ENCODE results near the gene BCO2. TPM values are rescaled to one million over a fixed set of nuclear protein-coding genes. Genes with fewer than 3 reads are reported as not detected.

The BCO2 gene
- total RNA-seq, 1 experiment from 2014 or later, result 2.5 TPM

DNA sequence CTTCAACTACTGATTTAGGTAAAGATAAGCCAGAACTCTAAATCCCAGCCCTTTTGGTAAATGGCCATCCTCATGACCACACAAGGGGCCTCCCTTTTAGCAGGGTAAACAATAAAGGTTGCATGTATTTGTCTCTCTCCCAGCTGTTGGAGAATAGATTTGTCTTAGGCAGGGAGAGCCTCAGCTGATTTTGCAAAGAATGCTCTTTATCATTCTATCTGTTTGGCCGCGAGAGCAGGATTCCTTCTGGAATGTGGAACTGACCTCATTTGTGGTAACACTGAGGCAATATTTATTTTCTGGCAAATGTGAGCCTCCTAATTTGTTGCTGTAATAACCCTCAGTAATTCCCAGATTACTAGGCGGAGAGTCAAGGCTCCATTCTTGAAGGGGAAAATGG, 66.2 kb downstream of the BCO2 start:
- Histone ChIP-seq H3K4me3 (ENCODE audit: low read depth, low read length, poor library complexity, severe bottlenecking) (no peak overlapping the region), H3K27me3 (replicated peaks; ENCODE audit: insufficient read depth, low read depth, low read length, poor library complexity) (no peaks in the 10 kb centered on the region), H3K36me3 (ENCODE audit: insufficient read depth, low read length, poor library complexity, severe bottlenecking) (peaks cover 18% of the 10 kb centered on the region), H3K9me3 (ENCODE audit: low read depth, low read length, poor library complexity, severe bottlenecking) (no peaks in the 10 kb centered on the region), H3K4me1 (ENCODE audit: insufficient read depth, low read length, poor library complexity, severe bottlenecking) (no peaks in the 10 kb centered on the region), H3K27ac (ENCODE audit: low read depth, low read length, poor library complexity, severe bottlenecking) (no peak overlapping the region)
- BruUV-seq (replicated peaks), result no TSS peak
- intact Hi-C loops (cut with micrococcal nuclease; ENCODE audit: unreplicated experiment), result no loop called here
- no peak for TF ChIP-seq EZH2 (IDR thresholded peaks at IDR 0.05; ENCODE audit: borderline replicate concordance, low read depth, low read length, poor library complexity, severe bottlenecking)
- TF ChIP-seq, protein P1, sequence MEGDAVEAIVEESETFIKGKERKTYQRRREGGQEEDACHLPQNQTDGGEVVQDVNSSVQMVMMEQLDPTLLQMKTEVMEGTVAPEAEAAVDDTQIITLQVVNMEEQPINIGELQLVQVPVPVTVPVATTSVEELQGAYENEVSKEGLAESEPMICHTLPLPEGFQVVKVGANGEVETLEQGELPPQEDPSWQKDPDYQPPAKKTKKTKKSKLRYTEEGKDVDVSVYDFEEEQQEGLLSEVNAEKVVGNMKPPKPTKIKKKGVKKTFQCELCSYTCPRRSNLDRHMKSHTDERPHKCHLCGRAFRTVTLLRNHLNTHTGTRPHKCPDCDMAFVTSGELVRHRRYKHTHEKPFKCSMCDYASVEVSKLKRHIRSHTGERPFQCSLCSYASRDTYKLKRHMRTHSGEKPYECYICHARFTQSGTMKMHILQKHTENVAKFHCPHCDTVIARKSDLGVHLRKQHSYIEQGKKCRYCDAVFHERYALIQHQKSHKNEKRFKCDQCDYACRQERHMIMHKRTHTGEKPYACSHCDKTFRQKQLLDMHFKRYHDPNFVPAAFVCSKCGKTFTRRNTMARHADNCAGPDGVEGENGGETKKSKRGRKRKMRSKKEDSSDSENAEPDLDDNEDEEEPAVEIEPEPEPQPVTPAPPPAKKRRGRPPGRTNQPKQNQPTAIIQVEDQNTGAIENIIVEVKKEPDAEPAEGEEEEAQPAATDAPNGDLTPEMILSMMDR (conservative IDR thresholded peaks at IDR 0.05; ENCODE audit: low read depth, low read length), result no peak
- CTCF ChIA-PET, result no interaction called here
- POLR2A ChIA-PET (ENCODE audit: low non-redundant PET), result no interaction called here
- DNase-seq (ENCODE audit: low spot score), result no peak

DNA sequence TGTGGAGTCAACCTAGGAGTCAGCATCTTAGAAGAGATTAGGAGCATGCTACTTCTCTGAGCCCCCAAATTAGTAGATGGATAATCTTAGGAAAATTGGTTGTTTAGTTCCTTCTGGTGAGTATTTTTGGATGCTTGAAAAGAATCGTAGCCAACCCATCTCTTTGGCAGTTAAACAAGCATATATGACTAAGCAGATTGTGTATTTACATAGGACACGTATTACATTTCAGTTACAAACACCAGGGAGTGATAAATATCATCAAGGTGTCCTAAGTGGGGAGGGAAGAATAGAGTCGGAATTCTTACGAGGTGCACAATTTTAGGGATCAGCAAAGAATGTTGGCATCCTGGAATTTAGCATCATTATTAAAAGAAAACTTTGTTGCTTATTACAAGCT, 71.9 kb downstream of the BCO2 start:
- Histone ChIP-seq H3K9me3 (ENCODE audit: low read depth, low read length, poor library complexity, severe bottlenecking) (no peaks in the 10 kb centered on the region), H3K4me3 (ENCODE audit: low read depth, low read length, poor library complexity, severe bottlenecking) (no peak overlapping the region), H3K4me1 (ENCODE audit: insufficient read depth, low read length, poor library complexity, severe bottlenecking) (peaks cover 12% of the 10 kb centered on the region), H3K36me3 (ENCODE audit: insufficient read depth, low read length, poor library complexity, severe bottlenecking) (no peaks in the 10 kb centered on the region), H3K27ac (ENCODE audit: low read depth, low read length, poor library complexity, severe bottlenecking) (no peak overlapping the region), H3K27me3 (replicated peaks; ENCODE audit: insufficient read depth, low read depth, low read length, poor library complexity) (no peaks in the 10 kb centered on the region)
- POLR2A ChIA-PET (ENCODE audit: low non-redundant PET), result no interaction called here
- intact Hi-C loops (cut with micrococcal nuclease; ENCODE audit: unreplicated experiment), result no loop called here
- BruUV-seq (replicated peaks), result no TSS peak
- CTCF ChIA-PET, result no interaction called here
- TF ChIP-seq, protein P1 (conservative IDR thresholded peaks at IDR 0.05; ENCODE audit: low read depth, low read length), result no peak
- DNase-seq (ENCODE audit: low spot score), result no peak

DNA sequence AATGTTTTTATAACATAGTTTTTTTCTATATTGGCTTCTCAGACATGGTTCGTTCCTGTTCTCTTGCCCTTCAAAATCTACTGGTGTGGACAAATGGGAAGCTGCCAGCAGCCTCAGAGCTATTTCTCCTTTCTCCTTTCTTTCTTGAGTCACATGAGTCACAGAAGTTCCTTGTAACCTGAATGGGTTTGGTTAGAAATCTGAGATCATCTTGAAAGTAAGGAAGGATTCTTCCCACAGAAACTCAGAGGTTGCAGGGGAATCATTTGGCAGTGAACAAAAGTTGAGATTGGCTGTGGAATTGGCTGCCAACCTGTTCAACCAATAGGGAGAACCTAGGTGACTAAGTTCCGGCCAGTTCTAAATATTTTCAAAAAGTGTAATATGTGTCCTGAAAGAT, 72.9 kb downstream of the BCO2 start:
- DNase-seq (ENCODE audit: low spot score), result no peak
- CTCF ChIA-PET, result no interaction called here

More for the DNA sequence above, 72.9 kb downstream of the BCO2 start:
- H3K36me3 ChIP-seq (ENCODE audit: insufficient read depth, low read length, poor library complexity, severe bottlenecking), result no peaks in the 10 kb centered on the region
- no peaks in the 10 kb centered on the region for H3K9me3 ChIP-seq (ENCODE audit: low read depth, low read length, poor library complexity, severe bottlenecking)
- peaks cover 12% of the 10 kb centered on the region for H3K4me1 ChIP-seq (ENCODE audit: insufficient read depth, low read length, poor library complexity, severe bottlenecking)
- BruUV-seq (replicated peaks), result no TSS peak
- intact Hi-C loops (cut with micrococcal nuclease; ENCODE audit: unreplicated experiment), result no loop called here
- H3K27me3 ChIP-seq (replicated peaks; ENCODE audit: insufficient read depth, low read depth, low read length, poor library complexity), result no peaks in the 10 kb centered on the region
- TF ChIP-seq EZH2 (IDR thresholded peaks at IDR 0.05; ENCODE audit: borderline replicate concordance, low read depth, low read length, poor library complexity, severe bottlenecking), result no peak
- TF ChIP-seq, protein P1 (conservative IDR thresholded peaks at IDR 0.05; ENCODE audit: low read depth, low read length), result no peak
- H3K4me3 ChIP-seq (ENCODE audit: low read depth, low read length, poor library complexity, severe bottlenecking), result no peak overlapping the region
- no peak overlapping the region for H3K27ac ChIP-seq (ENCODE audit: low read depth, low read length, poor library complexity, severe bottlenecking)
- POLR2A ChIA-PET (ENCODE audit: low non-redundant PET), result interaction anchor here (0.7 kb wide), 1 partner anchor 70 kb away, joined by 3 read pairs; no protein-coding TSS in a partner anchor

Measured in A673 (cell line).